SK-N-SH (cell line): ENCODE results near the gene SUGP2.

Source experiments
- EP300 ChIP-seq, 2 experiments: IDR thresholded peaks; 2 replicates each; pipeline versions ENCODE4 v1.4.0 to v1.6.1; 2012; ENCODE audit warnings: borderline replicate concordance in 1 of 2, low read depth in 1 of 2, low read length in 1 of 2
- FOXM1 ChIP-seq: IDR thresholded peaks from 2 replicates; pipeline ENCODE4 v1.4.0; 2012; ENCODE audit warnings: low read depth, mild to moderate bottlenecking
- JUND ChIP-seq: IDR thresholded peaks from 2 replicates; pipeline ENCODE4 v1.4.0; 2012
- NFIC ChIP-seq: IDR thresholded peaks from 2 replicates; pipeline ENCODE4 v1.4.0; 2012; ENCODE audit warnings: borderline replicate concordance
- POLR2AphosphoS5 ChIP-seq: IDR thresholded peaks from 2 replicates; pipeline ENCODE4 v1.6.1; 2012; ENCODE audit warnings: low read depth, low read length
- RAD21 ChIP-seq: IDR thresholded peaks from 2 replicates; pipeline ENCODE4 v1.6.1; 2012; ENCODE audit warnings: mild to moderate bottlenecking, low read length
- RCOR1 ChIP-seq: fragments of 150-350 bp; IDR thresholded peaks from 2 replicates; pipeline ENCODE4 v1.6.1; 2017; ENCODE audit warnings: antibody characterized with exemption, low read length
- TAF1 ChIP-seq: IDR thresholded peaks from 2 replicates; pipeline ENCODE4 v1.6.1; 2012; ENCODE audit warnings: low read depth, mild to moderate bottlenecking, low read length, moderate library complexity, borderline replicate concordance
- TEAD4 ChIP-seq: IDR thresholded peaks from 2 replicates; pipeline ENCODE4 v1.4.0; 2012; ENCODE audit warnings: mild to moderate bottlenecking, borderline replicate concordance; ENCODE audit not compliant: insufficient read depth
- TF ChIP-seq, protein P1 (sequence below): fragments of 200-600 bp; sonication (generic); IDR thresholded peaks from 2 replicates; pipeline ENCODE4 v1.6.1; 2017; ENCODE audit warnings: antibody characterized with exemption, mild to moderate bottlenecking, moderate library complexity
- TF ChIP-seq, protein P2 (sequence below): fragments of 150-350 bp; IDR thresholded peaks from 2 replicates; pipeline ENCODE4 v1.6.1; 2017; ENCODE audit warnings: antibody characterized with exemption, low read length, low read depth, borderline replicate concordance
- TF ChIP-seq, protein P3 (sequence below): IDR thresholded peaks from 2 replicates; pipeline ENCODE4 v1.4.0; 2012; ENCODE audit warnings: low read depth
- TF ChIP-seq, protein P4 (sequence below): IDR thresholded peaks from 2 replicates; pipeline ENCODE4 v1.4.0; 2012; ENCODE audit warnings: low read depth, borderline replicate concordance

DNA sequence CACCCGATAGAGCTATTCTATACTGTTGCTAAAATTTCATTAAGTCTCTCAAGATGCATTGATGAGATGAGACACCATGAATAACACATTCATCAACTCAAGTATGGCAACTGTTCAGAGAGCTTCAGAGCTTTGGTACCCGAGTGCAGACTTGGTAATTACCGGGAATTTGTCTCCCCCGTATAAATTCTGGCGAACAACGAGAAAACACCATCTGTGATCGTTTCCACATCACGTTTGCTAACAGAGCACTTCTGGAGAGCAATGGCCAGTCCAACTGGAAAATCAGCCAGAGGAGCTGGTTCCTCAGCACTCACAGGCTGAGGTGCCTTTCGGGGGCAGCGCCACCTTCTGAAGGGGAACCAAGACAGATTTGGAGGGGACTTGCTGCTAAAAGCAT lies 40.2 kb downstream of the SUGP2 start:
- TF ChIP-seq, protein P1, sequence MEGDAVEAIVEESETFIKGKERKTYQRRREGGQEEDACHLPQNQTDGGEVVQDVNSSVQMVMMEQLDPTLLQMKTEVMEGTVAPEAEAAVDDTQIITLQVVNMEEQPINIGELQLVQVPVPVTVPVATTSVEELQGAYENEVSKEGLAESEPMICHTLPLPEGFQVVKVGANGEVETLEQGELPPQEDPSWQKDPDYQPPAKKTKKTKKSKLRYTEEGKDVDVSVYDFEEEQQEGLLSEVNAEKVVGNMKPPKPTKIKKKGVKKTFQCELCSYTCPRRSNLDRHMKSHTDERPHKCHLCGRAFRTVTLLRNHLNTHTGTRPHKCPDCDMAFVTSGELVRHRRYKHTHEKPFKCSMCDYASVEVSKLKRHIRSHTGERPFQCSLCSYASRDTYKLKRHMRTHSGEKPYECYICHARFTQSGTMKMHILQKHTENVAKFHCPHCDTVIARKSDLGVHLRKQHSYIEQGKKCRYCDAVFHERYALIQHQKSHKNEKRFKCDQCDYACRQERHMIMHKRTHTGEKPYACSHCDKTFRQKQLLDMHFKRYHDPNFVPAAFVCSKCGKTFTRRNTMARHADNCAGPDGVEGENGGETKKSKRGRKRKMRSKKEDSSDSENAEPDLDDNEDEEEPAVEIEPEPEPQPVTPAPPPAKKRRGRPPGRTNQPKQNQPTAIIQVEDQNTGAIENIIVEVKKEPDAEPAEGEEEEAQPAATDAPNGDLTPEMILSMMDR = no peak
- TF ChIP-seq TAF1 = no peak
- TF ChIP-seq POLR2AphosphoS5 = no peak
- TF ChIP-seq FOXM1 = no peak
- TF ChIP-seq RCOR1 = no peak
- TF ChIP-seq JUND = no peak
- TF ChIP-seq, protein P2, sequence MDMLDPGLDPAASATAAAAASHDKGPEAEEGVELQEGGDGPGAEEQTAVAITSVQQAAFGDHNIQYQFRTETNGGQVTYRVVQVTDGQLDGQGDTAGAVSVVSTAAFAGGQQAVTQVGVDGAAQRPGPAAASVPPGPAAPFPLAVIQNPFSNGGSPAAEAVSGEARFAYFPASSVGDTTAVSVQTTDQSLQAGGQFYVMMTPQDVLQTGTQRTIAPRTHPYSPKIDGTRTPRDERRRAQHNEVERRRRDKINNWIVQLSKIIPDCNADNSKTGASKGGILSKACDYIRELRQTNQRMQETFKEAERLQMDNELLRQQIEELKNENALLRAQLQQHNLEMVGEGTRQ = no peak
- TF ChIP-seq TEAD4 = no peak
- no peak for TF ChIP-seq NFIC
- TF ChIP-seq, protein P3, sequence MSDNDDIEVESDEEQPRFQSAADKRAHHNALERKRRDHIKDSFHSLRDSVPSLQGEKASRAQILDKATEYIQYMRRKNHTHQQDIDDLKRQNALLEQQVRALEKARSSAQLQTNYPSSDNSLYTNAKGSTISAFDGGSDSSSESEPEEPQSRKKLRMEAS = no peak
- TF ChIP-seq RAD21 = no peak
- TF ChIP-seq EP300 (IDR thresholded peaks at IDR 0.05; ENCODE audit: borderline replicate concordance in 1 of 2, low read depth in 1 of 2, low read length in 1 of 2) = no peak
- TF ChIP-seq, protein P4, sequence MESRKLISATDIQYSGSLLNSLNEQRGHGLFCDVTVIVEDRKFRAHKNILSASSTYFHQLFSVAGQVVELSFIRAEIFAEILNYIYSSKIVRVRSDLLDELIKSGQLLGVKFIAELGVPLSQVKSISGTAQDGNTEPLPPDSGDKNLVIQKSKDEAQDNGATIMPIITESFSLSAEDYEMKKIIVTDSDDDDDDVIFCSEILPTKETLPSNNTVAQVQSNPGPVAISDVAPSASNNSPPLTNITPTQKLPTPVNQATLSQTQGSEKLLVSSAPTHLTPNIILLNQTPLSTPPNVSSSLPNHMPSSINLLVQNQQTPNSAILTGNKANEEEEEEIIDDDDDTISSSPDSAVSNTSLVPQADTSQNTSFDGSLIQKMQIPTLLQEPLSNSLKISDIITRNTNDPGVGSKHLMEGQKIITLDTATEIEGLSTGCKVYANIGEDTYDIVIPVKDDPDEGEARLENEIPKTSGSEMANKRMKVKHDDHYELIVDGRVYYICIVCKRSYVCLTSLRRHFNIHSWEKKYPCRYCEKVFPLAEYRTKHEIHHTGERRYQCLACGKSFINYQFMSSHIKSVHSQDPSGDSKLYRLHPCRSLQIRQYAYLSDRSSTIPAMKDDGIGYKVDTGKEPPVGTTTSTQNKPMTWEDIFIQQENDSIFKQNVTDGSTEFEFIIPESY = no peak
